Kidney epithelial cell (primary cell): ENCODE data around the gene AGPAT3. TPM values are rescaled to one million over a fixed set of nuclear protein-coding genes. Genes with fewer than 3 reads are reported as not detected.

Source experiments
- DNase-seq: peaks from one replicate; pipeline ENCODE4 v3.0.0-alpha.2; 2010; ENCODE audit warnings: low read depth
- H3K27me3 ChIP-seq: 2 replicates; pipeline ENCODE4 v1.6.0; 2011; ENCODE audit warnings: low read length; ENCODE audit not compliant: control insufficient read depth, insufficient read depth
- H3K36me3 ChIP-seq: 2 replicates; pipeline ENCODE4 v1.5.1; 2011; ENCODE audit warnings: low read length; ENCODE audit not compliant: control insufficient read depth, insufficient read depth
- H3K4me3 ChIP-seq: 2 replicates; pipeline ENCODE4 v1.5.1; 2011; ENCODE audit warnings: low read depth, mild to moderate bottlenecking, control low read depth, low read length
- total RNA-seq: library from RNA; depleted of rRNA; stranded (reverse); fragments of >200 nt; gene quantifications from 2 replicates; pipeline ENCODE4 v1.2.3, GENCODE V29; 2015
- TF ChIP-seq, protein P1 (sequence below): IDR thresholded peaks from 2 replicates; pipeline ENCODE4 v1.5.1; 2011; ENCODE audit warnings: mild to moderate bottlenecking, moderate library complexity, low read length, control low read depth, inconsistent platforms; ENCODE audit not compliant: insufficient read depth, poor library complexity, severe bottlenecking

The AGPAT3 gene
- total RNA-seq, 1 donor from 2014 or later, result 62.3 TPM

DNA sequence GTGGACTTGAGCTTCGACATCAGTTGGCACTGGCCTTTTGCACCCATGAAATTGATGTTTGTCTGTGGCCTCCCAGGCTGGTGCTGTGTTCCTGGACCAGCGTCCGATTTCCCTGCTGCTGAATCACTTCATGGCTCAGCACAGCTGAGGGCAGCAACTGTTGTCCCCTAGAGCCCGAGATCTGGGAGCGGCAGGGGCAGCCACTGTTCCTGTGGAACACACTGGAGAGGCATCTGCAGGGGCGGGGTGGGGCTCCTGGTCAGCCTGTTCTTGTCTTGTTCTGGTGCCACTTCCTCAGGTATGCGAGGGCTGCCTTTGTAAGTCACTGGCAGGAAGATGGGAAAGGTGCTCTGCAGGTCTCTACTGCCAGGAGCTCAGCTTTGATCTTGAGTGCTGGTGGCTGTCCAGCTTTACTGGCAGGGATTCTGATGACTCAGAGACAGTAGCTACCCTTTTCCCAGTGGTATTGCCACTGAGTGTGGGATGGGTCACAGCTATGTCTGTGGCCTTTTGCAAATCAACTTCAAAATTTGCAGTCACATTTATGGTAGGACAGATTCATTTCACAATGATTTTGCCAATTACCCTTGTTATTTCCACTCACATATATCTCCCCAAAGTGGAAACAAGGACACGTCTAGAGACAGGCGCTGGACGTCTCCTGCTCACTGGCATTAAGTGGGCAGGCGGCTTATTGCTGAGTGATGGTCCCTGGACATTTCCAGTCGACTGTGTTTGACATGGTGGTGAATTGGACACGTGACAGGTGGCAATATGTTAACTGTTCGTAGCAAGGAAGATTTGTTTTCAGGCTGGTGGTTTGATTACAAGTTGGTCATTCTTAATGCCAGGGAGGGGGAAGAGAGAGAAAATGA lies 15.3 kb downstream of the AGPAT3 start:
- TF ChIP-seq, protein P1, sequence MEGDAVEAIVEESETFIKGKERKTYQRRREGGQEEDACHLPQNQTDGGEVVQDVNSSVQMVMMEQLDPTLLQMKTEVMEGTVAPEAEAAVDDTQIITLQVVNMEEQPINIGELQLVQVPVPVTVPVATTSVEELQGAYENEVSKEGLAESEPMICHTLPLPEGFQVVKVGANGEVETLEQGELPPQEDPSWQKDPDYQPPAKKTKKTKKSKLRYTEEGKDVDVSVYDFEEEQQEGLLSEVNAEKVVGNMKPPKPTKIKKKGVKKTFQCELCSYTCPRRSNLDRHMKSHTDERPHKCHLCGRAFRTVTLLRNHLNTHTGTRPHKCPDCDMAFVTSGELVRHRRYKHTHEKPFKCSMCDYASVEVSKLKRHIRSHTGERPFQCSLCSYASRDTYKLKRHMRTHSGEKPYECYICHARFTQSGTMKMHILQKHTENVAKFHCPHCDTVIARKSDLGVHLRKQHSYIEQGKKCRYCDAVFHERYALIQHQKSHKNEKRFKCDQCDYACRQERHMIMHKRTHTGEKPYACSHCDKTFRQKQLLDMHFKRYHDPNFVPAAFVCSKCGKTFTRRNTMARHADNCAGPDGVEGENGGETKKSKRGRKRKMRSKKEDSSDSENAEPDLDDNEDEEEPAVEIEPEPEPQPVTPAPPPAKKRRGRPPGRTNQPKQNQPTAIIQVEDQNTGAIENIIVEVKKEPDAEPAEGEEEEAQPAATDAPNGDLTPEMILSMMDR, result no peak

DNA sequence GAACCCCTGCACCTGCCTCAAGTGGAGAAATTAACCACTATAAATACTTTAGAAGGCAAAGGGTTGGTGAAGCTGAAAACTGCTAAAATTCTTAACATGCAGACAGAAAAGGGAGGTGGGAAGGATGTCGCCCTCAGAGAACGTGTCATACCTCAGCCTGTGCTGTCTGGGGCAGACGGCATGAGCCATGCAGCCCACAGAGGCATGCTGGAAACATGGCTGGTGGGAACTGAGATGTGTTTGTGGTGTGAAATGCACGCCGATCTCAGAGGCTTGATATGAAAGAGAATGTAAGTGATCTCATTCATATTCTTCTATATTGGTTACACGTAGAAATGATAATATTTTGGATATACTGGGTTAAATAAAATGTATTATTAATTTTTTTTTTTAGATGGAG lies 16.3 kb downstream of the AGPAT3 start:
- Histone ChIP-seq H3K36me3 (peaks cover 1% of the 10 kb centered on the region), H3K4me3 (no peak overlapping the region), H3K27me3 (no peaks in the 10 kb centered on the region)
- TF ChIP-seq, protein P1, result no peak
- no peak for DNase-seq

More for the DNA sequence above, 15.3 kb downstream of the AGPAT3 start:
- Histone ChIP-seq H3K4me3 (no peak overlapping the region), H3K27me3 (no peaks in the 10 kb centered on the region), H3K36me3 (peaks cover 1% of the 10 kb centered on the region)
- no peak for DNase-seq

DNA sequence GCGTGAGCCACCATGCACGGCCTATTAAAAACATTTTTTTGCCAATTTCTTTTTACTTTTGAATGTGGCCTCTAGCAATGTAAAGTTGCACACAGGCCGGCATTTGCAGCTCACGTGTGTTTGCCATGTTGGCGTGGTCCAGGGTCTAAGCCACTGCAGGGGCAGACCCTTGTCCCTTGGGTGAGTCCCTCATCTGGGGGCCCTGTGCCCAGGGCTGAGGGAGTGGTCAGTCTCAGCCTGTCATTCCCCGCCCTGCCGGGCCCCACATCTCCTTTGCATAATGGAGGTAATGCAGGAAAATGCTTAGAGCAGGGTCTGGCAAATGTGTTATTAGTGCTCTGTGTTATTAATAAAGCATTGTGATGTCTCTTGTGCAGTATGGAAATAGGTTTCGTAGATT lies 16.9 kb downstream of the AGPAT3 start:
- no peaks in the 10 kb centered on the region for H3K27me3 ChIP-seq
- TF ChIP-seq, protein P1, result no peak

DNA sequence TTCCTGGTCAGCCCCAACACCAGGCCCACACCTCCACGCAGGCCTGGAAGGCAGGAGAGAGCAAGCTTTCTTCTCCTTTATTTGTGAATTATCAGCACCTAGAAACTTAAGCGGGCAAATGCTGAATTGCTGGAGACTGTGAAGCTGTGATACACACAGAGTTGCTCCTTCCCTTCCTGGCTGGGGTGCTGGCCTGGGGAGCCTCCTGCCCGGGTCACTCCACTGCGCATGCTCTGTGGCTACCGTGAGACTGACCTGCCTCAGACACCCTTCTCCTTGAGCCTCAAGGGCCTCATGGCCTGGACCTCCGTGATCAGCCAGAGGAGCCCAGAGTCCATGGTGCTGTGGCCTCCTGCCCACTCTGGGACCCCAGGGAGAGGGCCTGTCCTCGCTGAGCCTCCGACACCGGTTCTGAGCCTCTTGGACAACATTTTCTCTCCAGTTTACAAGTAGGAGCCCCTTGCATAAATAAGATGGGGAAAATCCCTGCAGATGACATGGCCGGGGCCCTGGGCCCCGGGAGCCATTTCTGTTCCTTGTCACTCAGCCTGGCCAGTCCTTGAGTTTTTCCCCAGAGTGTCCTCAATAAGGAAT lies 18.0 kb downstream of the AGPAT3 start:
- no peaks in the 10 kb centered on the region for H3K27me3 ChIP-seq
- TF ChIP-seq, protein P1, result no peak
- DNase-seq, result no peak
- H3K36me3 ChIP-seq, result peaks cover 1% of the 10 kb centered on the region
- no peak overlapping the region for H3K4me3 ChIP-seq

More for the DNA sequence above, 16.9 kb downstream of the AGPAT3 start:
- DNase-seq, result no peak
- H3K36me3 ChIP-seq, result peaks cover 1% of the 10 kb centered on the region
- H3K4me3 ChIP-seq, result no peak overlapping the region

DNA sequence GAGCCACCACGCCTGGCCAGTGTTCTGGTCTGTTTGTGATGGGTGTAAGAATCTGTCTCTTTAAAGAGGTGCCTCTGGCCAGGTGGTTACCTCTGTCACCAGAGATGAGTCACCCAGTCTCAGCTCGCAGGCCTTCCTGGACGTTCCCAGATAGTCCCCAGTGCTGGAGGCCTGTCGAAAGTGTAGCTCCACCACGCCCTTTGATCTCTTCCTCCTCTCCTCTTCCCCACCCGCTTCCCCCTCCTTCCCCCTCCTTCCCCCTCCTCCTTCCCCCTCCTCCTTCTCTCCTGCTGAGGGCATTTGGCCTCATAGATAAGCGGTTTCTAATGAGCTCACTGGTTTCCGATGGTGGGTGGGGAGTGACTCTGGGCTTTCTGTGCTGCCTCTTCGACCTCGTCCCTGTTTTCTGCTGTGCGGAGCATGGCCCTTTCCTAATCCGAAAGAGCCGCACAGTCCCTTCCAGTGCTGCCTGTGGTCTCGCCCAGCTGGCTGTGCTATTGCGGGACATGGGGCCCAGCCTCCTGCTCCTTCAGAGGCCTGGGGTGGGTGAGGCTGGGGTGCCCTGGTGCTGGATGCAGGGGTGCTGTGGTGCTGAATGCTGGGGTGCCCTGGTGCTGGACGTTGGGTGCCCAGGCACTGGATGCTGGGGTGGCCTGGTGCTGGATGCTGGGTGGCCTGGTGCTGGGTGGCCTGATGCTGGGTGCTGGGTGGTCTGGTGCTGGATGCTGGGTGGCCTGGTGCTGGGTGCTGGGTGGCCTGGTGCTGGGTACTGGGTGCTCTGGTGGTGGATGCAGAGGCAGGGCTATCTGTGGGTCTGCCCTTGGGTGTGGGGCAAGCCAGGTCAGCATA lies 19.2 kb downstream of the AGPAT3 start:
- no peaks in the 10 kb centered on the region for H3K36me3 ChIP-seq
- H3K27me3 ChIP-seq, result no peaks in the 10 kb centered on the region
- TF ChIP-seq, protein P1, result no peak
- DNase-seq, result peak; percentile 21
- H3K4me3 ChIP-seq, result no peak overlapping the region
